ENCODE measurements around the gene DCANP1. TPM values are rescaled to one million over a fixed set of nuclear protein-coding genes. Genes with fewer than 3 reads are reported as not detected.

DCANP1 gene
- total RNA-seq, 2 experiments from 2014 or later, result 0.08 TPM; not detected in 1

DNA sequence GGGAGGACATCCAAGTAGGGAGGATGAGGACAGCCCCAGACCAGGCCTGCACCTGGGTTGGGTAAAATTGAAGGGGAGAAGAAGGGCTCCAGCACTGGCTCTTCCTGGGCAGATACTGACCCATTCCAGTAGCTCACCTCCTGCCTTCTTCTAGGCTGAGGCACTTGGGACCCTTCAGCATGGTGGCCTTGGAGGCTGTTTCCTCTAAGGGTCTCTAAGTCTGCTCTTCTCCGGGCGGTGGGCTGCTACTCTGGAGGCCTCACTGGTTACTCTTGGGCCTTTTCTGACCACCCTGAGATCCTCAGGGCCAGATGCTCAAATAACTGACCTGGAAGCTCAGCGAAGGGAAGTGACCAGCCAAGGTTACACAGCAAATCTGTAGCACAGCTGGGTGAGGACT, 7.8 kb upstream of the DCANP1 start:
- Mint-ChIP-seq H3K36me3 (ENCODE audit: low read depth) (no peaks in the 10 kb centered on the region), H3K9me3 (no peaks in the 10 kb centered on the region), H3K27ac (no peak overlapping the region), H3K4me3 (no peak overlapping the region), H3K27me3 (peaks cover 28% of the 10 kb centered on the region), H3K4me1 (ENCODE audit: low read depth) (no peaks in the 10 kb centered on the region)
- Histone ChIP-seq H3K36me3 (ENCODE audit: insufficient read depth, low read length) (no peaks in the 10 kb centered on the region), H3K27me3 (ENCODE audit: control insufficient read depth in 1 of 2, insufficient read depth in 2 of 2, low read length in 2 of 2) (peaks cover 0 to 5% of the 10 kb centered on the region in 2 experiments), H3K9me3 (ENCODE audit: control insufficient read depth in 1 of 2, insufficient read depth in 1 of 2, low read length in 2 of 2) (no peaks in the 10 kb centered on the region), H3K4me1 (ENCODE audit: insufficient read depth, low read length) (peaks cover 3% of the 10 kb centered on the region), H3K27ac (ENCODE audit: low read depth in 1 of 2, low read length in 2 of 2) (no peak overlapping the region), H3K4me3 (ENCODE audit: low read length) (no peak overlapping the region)
- ATAC-seq (ENCODE audit: poor library complexity), result no peak
- ChIA-PET CTCF (no interaction called here), POLR2A (no interaction called here)
- no peak for DNase-seq
- intact Hi-C loops (cut with DNase I, micrococcal nuclease), result no loop called here
- TF ChIP-seq, protein P1, sequence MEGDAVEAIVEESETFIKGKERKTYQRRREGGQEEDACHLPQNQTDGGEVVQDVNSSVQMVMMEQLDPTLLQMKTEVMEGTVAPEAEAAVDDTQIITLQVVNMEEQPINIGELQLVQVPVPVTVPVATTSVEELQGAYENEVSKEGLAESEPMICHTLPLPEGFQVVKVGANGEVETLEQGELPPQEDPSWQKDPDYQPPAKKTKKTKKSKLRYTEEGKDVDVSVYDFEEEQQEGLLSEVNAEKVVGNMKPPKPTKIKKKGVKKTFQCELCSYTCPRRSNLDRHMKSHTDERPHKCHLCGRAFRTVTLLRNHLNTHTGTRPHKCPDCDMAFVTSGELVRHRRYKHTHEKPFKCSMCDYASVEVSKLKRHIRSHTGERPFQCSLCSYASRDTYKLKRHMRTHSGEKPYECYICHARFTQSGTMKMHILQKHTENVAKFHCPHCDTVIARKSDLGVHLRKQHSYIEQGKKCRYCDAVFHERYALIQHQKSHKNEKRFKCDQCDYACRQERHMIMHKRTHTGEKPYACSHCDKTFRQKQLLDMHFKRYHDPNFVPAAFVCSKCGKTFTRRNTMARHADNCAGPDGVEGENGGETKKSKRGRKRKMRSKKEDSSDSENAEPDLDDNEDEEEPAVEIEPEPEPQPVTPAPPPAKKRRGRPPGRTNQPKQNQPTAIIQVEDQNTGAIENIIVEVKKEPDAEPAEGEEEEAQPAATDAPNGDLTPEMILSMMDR (IDR thresholded peaks at IDR 0.05), result no peak

DNA sequence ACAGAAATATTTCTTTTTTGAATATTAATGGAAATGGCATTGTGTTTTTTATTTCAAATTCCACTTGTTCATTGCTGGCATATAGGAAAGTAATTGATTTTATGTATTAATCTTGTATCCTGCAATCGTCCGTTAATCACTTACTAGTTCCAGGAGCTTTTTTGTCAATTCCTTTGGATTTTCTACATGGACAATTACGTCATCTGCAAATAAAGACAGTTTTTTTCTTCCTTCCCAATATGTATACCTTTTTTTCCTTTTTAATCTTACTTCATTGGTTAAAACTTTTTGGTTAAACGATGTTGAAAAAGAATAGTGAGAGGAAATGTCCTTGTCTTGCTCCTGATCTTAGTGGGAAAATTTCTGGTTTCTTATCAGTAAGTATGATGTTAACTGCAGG, 6.5 kb upstream of the DCANP1 start:
- CTCF ChIA-PET, result no interaction called here
- Mint-ChIP-seq H3K9me3 (no peaks in the 10 kb centered on the region), H3K4me3 (no peak overlapping the region), H3K36me3 (ENCODE audit: low read depth) (no peaks in the 10 kb centered on the region), H3K27me3 (peaks cover 26% of the 10 kb centered on the region), H3K4me1 (ENCODE audit: low read depth) (no peaks in the 10 kb centered on the region), H3K27ac (no peak overlapping the region)
- peaks cover 3% of the 10 kb centered on the region for H3K4me1 ChIP-seq (ENCODE audit: insufficient read depth, low read length)
- no peaks in the 10 kb centered on the region for H3K36me3 ChIP-seq (ENCODE audit: insufficient read depth, low read length)
- intact Hi-C loops (cut with DNase I, micrococcal nuclease), result no loop called here
- no peak overlapping the region for H3K27ac ChIP-seq (ENCODE audit: low read depth in 1 of 2, low read length in 2 of 2)
- H3K27me3 ChIP-seq (ENCODE audit: control insufficient read depth in 1 of 2, insufficient read depth in 2 of 2, low read length in 2 of 2), result peaks cover 0 to 7% of the 10 kb centered on the region in 2 experiments
- H3K9me3 ChIP-seq (ENCODE audit: control insufficient read depth in 1 of 2, insufficient read depth in 1 of 2, low read length in 2 of 2), result no peaks in the 10 kb centered on the region
- POLR2A ChIA-PET, result no interaction called here
- TF ChIP-seq, protein P1 (IDR thresholded peaks at IDR 0.05), result no peak
- ATAC-seq (ENCODE audit: poor library complexity) (no peak), DNase-seq (no peak)
- no peak overlapping the region for H3K4me3 ChIP-seq (ENCODE audit: low read length)

DNA sequence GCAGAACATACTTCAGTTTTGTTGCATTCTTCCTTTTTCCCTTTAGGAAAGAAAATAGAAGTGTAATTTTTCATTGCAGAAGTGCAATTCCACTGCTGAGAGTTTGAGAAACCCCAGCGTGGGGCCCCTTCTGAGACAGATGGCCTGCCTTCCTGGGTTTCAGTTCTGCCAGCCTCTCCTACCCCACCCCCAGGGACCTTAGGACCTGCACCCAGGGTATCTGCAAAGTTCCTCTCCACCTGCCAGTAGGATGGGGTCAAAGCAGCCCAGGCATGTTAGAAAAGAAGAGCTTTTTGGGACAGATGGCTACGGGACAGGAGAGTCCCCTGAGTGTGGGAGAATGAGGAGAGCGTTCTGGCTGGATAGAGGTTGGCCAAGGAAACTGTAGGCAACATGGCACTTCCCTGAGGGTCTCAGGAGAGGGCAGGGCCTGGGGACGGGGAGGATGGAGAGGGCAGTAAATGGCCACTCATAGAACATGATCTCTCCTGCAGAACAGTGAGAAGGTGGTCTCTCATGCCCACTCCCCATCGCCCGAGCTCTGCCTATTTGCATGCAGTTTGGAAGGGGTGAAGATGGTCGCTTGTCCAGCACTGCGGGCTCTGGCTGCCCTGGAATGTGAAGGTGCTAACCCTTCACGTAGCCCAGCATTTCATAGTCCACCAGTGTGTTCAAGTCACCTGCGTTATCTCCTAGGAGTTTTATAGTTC, 5.3 kb upstream of the DCANP1 start, which contains the start of gene TIFAB:
TSS of gene TIFAB (minus strand) at position 31 of the 710 bp plus-strand sequence. CDS start 2,412 bp downstream, outside the sequence.
- ATAC-seq (ENCODE audit: poor library complexity) (no peak), DNase-seq (no peak)
- Mint-ChIP-seq H3K9me3 (no peaks in the 10 kb centered on the region), H3K27ac (no peak within 1 kb of the TSS), H3K4me1 (ENCODE audit: low read depth) (no peaks in the 10 kb centered on the region), H3K27me3 (peaks cover 25% of the 10 kb centered on the region), H3K4me3 (no peak within 1 kb of the TSS), H3K36me3 (ENCODE audit: low read depth) (no peaks in the 10 kb centered on the region)
- Histone ChIP-seq H3K4me3 (ENCODE audit: low read length) (no peak within 1 kb of the TSS), H3K27me3 (ENCODE audit: control insufficient read depth in 1 of 2, insufficient read depth in 2 of 2, low read length in 2 of 2) (peaks cover 0 to 6% of the 10 kb centered on the region in 2 experiments), H3K4me1 (ENCODE audit: insufficient read depth, low read length) (peaks cover 3% of the 10 kb centered on the region), H3K9me3 (ENCODE audit: control insufficient read depth in 1 of 2, insufficient read depth in 1 of 2, low read length in 2 of 2) (no peaks in the 10 kb centered on the region), H3K36me3 (ENCODE audit: insufficient read depth, low read length) (no peaks in the 10 kb centered on the region), H3K27ac (ENCODE audit: low read depth in 1 of 2, low read length in 2 of 2) (no peak within 1 kb of the TSS)
- TF ChIP-seq, protein P1 (IDR thresholded peaks at IDR 0.05), result no peak
- CTCF ChIA-PET, result no interaction called here
- intact Hi-C loops (cut with DNase I, micrococcal nuclease), result no loop called here
- POLR2A ChIA-PET, result no interaction called here
